Measurements from ENCODE around the gene SUMO3. TPM values are rescaled to one million over a fixed set of nuclear protein-coding genes. Genes with fewer than 3 reads are reported as not detected.
A peak's percentile ranks its signal among the peaks of the same experiment; 100 is the strongest.

SUMO3 gene
- total RNA-seq, 6 experiments from 2014 or later, result 33.4 to 41.2 (median 36.6) TPM

DNA sequence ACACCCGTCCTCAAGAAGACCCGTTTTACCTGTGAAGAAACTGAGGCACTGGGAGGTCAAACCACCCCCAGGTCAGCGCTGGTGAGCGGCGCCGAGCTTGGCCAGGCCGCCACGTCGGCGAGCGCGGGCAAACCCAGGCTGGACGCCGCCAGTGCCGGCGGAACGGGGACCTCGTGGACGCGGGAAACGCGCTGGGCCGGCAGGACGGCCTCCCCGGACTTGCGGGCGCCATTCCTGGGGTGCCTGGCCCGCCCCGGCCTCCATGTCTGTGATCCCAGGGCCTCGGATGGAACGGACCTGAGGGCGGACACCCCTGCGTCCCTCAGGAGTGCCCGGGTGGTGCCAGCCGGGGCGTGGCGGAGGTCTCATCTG is 764 bp upstream of the SUMO3 start:
- Histone ChIP-seq H3K36me3 (peaks cover 0 to 2% (median 0%) of the 10 kb centered on the region in 4 donors), H3K4me3 (peak overlapping the region; percentile 63 to 67 (median 65)), H3K27ac (peak overlapping the region; percentile 59 to 78 (median 71)), H3K27me3 (no peaks in the 10 kb centered on the region), H3K4me1 (peaks cover 0 to 8% (median 2%) of the 10 kb centered on the region in 4 donors), H3K9me3 (peaks cover 0 to 3% (median 0%) of the 10 kb centered on the region in 4 donors)
- 60% methylated on average over 1 of the region's 37 CpGs for WGBS (ENCODE audit: insufficient coverage, low coverage, low lambda C conversion rate, missing lambda C conversion rate)
- DNase-seq, result no peak
- ATAC-seq, result no peak
- TF ChIP-seq, protein P1, sequence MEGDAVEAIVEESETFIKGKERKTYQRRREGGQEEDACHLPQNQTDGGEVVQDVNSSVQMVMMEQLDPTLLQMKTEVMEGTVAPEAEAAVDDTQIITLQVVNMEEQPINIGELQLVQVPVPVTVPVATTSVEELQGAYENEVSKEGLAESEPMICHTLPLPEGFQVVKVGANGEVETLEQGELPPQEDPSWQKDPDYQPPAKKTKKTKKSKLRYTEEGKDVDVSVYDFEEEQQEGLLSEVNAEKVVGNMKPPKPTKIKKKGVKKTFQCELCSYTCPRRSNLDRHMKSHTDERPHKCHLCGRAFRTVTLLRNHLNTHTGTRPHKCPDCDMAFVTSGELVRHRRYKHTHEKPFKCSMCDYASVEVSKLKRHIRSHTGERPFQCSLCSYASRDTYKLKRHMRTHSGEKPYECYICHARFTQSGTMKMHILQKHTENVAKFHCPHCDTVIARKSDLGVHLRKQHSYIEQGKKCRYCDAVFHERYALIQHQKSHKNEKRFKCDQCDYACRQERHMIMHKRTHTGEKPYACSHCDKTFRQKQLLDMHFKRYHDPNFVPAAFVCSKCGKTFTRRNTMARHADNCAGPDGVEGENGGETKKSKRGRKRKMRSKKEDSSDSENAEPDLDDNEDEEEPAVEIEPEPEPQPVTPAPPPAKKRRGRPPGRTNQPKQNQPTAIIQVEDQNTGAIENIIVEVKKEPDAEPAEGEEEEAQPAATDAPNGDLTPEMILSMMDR (IDR thresholded peaks at IDR 0.05), result no peak
- no peak for TF ChIP-seq POLR2A (IDR thresholded peaks at IDR 0.05)
- intact Hi-C loops (cut with DNase I), result loop anchor here in 1 of 2 donors (10.0 kb wide), 1 partner anchor 116 kb away; no protein-coding TSS in a partner anchor

DNA sequence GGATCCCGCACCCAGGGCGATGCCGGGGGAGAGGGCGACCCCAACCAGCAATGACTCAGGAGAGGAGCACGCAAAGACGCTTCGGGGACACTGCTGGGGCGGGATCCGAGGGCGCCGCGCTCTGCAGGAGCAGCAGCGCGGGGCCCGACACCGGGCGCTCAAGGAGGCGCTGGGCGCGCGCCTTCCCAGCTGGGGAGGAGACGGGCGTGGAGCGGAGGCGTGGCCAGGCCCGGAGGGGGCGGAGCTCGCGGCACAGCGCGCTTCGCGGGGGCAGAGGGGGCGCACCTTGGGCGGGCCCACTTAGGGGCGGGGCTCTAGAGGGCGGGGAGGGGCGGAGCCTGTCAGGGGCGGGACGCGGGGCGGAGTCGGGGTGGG is 369 bp downstream of the SUMO3 start:
- no peak for TF ChIP-seq POLR2A (IDR thresholded peaks at IDR 0.05)
- TF ChIP-seq, protein P1 (IDR thresholded peaks at IDR 0.05), result no peak
- intact Hi-C loops (cut with DNase I), result loop anchor here in 1 of 2 donors (10.0 kb wide), 1 partner anchor 117 kb away; no protein-coding TSS in a partner anchor

DNA sequence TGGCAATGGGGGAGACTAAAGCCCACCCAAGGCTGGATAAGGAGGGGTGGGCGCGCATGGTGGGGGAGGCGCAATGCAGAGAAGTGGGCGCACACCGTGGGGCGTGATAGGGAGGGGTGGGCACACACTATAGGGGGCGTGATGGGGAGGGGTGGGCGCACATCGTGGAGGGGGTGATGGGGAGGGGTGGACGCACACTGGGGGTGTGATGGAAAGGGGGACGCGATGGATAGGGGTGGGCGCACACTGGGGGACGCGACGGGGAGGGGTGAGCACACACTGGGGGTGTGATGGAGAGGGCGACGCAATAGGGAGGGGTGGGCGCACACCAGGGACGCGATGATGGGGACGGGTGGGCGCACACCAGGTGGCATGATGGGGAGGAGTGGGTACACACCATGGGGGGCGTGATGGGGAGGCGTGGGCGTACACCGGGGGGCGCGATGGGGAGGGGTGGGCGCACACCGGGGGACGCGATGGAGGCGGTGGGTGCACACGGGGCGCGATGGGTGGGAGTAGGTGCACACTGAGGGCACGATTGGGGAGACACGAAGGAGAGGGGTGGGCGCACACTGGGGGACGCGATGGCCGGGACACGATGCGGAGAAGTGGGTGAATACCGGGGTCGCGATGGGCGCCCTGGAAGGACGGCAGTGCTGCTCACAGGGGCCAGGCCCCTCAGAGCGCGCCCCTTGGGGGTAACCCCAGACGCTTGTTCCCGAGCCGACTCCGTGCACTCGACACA is 929 bp downstream of the SUMO3 start:
- ATAC-seq (no peak), DNase-seq (no peak)
- intact Hi-C loops (cut with DNase I), result loop anchor here in 1 of 2 donors (10.0 kb wide), 1 partner anchor 118 kb away; no protein-coding TSS in a partner anchor
- no peaks in the 10 kb centered on the region for H3K27me3 ChIP-seq
- H3K4me3 ChIP-seq, result peak overlapping the region; percentile 49 to 67 (median 63)
- TF ChIP-seq, protein P1 (IDR thresholded peaks at IDR 0.05), result no peak
- no peak for TF ChIP-seq POLR2A (IDR thresholded peaks at IDR 0.05)
- H3K9me3 ChIP-seq, result no peaks in the 10 kb centered on the region
- H3K4me1 ChIP-seq, result peaks cover 0 to 8% (median 2%) of the 10 kb centered on the region in 4 donors
- 87% methylated on average over 27 of the region's 57 CpGs for WGBS (ENCODE audit: insufficient coverage, low coverage, low lambda C conversion rate, missing lambda C conversion rate)
- no peak overlapping the region for H3K27ac ChIP-seq
- H3K36me3 ChIP-seq, result peaks cover 0 to 4% (median 1%) of the 10 kb centered on the region in 4 donors

More for the DNA sequence above, 369 bp downstream of the SUMO3 start:
- peak overlapping the region in 1 of 3 donors; percentile 71 for H3K27ac ChIP-seq
- H3K27me3 ChIP-seq, result no peaks in the 10 kb centered on the region
- H3K9me3 ChIP-seq, result peaks cover 0 to 1% (median 0%) of the 10 kb centered on the region in 4 donors
- peak; percentile 95 to 96 (median 96) for DNase-seq
- peak overlapping the region; percentile 63 to 67 (median 65) for H3K4me3 ChIP-seq
- H3K36me3 ChIP-seq, result peaks cover 0 to 2% (median under 1%) of the 10 kb centered on the region in 4 donors
- ATAC-seq, result peak; percentile 90 to 98 (median 96)
- H3K4me1 ChIP-seq, result peaks cover 0 to 8% (median 2%) of the 10 kb centered on the region in 4 donors
- WGBS (ENCODE audit: insufficient coverage, low coverage, low lambda C conversion rate, missing lambda C conversion rate), result 0% methylated on average over 2 of the region's 43 CpGs

DNA sequence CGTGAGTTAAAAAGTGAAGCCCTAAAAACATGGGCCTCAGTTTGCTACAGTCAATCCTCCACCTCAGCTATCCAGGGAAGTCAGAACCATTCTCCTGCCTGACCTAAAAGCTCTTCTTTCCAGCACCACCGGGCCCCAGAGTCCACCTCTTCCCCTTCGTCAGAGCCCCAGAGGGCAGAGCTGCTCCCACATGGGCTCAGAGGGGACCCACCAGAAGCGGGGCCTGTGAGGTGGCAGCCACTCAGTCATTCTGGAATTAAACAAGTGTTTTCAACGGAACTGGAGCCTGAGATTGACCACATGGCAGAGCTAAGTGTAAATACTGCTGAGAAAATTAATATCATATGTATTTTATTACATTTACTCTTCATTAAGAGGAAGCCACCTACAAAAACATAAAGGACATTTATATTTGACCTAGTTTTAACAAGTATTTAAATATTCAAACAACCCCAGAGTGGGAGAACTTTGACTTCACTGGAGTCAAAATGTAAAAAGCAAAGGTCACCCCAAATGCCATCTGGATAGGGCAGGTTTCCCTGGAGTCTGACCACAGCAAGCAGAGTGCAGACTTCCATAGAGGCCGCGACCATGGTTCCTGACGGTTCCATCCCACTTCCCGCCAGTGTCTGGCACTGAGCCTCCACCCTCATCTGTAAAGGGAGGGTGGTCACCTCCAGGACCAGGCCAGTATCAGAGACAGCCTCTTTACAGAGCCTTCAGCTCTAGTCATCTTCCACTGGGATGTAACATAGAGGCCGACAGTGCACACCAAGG is 1.8 kb downstream of the SUMO3 start:
- DNase-seq (peak in 1 of 3 donors; percentile 56), ATAC-seq (peak in 3 of 4 donors; percentile 6 to 57 (median 37))
- Histone ChIP-seq H3K27me3 (no peaks in the 10 kb centered on the region), H3K4me3 (no peak overlapping the region), H3K27ac (no peak overlapping the region), H3K4me1 (peaks cover 0 to 8% (median 2%) of the 10 kb centered on the region in 4 donors), H3K36me3 (peaks cover 0 to 4% (median 1%) of the 10 kb centered on the region in 4 donors), H3K9me3 (no peaks in the 10 kb centered on the region)
- 36% methylated on average over 9 of the region's 10 CpGs for WGBS (ENCODE audit: insufficient coverage, low coverage, low lambda C conversion rate, missing lambda C conversion rate)
- intact Hi-C loops (cut with DNase I), result loop anchor here in 1 of 2 donors (10.0 kb wide), 1 partner anchor 119 kb away; no protein-coding TSS in a partner anchor
- TF ChIP-seq, protein P1 (IDR thresholded peaks at IDR 0.05), result no peak
- no peak for TF ChIP-seq POLR2A (IDR thresholded peaks at IDR 0.05)
